GM19240 (cell line): ENCODE measurements around the gene BIRC7.
"Not testable (repeated sequence)": the region's sequence is repeated elsewhere in the genome, so short reads cannot be mapped to it uniquely, and the experiment has no call there.

Experiments
- DNase-seq: peaks from one replicate; pipeline ENCODE4 v3.0.0; 2011; ENCODE audit warnings: low spot score; ENCODE audit not compliant: insufficient read length

Gene BIRC7

GRCh38 chr20:63246490-63247288 lies 11.0 kb downstream of the BIRC7 start:
- no peak for DNase-seq

DNA sequence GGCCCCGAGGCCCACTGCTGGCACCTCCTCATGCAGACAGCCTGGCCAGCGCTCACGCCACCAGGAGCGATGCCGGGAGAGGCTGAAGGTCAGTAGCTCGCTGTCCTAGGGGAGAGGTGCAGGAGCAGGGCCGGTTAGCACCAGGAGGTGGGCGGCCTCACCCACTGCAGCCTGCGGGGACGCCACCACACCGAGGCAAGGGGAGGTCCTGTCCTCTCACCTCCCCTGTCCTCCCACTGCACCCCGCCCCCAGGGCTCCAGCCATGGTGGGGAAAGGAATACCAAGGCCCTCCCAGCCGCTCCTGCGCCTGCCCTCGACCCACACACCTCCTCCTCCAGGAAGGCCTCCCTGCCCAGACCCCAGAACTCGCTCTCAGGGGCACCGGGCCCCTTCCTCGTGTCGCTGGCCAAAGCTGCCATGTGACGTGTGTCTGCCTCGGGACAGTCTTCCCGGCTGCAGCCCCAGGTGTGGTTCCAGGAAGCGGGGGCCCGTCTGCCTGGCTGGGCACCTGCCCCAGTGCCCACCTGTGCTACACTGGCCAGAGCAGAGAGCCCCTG lies 12.0 kb downstream of the BIRC7 start:
- no peak for DNase-seq

- DNase-seq: no peak
Measured at GRCh38 chr20:63248835-63249591, 13.3 kb downstream of the BIRC7 start.

GRCh38 chr20:63249891-63250290 lies 14.2 kb downstream of the BIRC7 start:
- no peak for DNase-seq

- not testable (repeated sequence) for DNase-seq
Measured at GRCh38 chr20:63251350-63251749, 15.6 kb downstream of the BIRC7 start.

DNA sequence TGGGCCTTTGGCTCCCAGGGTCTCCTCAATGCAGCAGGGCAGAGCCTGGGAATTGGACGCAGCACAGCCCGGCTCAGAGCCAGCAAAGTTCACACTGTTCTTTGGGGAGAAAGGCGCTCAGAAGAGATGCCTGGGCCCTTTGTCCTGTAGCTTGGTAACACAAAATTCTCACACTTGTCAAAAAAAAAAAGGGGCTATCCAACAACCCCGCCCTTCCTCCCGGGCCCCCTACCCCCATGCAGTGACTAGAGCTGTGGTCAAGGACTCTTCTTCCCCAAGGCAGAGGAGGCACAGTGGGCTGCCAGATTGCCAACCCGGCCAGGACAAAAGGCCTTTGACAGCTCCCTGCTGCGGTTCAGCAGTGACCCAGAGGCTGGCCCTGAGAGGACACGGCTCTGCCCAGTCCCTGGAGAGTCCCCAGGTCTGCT lies 16.6 kb downstream of the BIRC7 start:
- no peak for DNase-seq

GRCh38 chr20:63253065-63253437 lies 17.3 kb downstream of the BIRC7 start:
- no peak for DNase-seq

- no peak for DNase-seq
Measured at GRCh38 chr20:63253438-63254231, 17.9 kb downstream of the BIRC7 start.

DNA sequence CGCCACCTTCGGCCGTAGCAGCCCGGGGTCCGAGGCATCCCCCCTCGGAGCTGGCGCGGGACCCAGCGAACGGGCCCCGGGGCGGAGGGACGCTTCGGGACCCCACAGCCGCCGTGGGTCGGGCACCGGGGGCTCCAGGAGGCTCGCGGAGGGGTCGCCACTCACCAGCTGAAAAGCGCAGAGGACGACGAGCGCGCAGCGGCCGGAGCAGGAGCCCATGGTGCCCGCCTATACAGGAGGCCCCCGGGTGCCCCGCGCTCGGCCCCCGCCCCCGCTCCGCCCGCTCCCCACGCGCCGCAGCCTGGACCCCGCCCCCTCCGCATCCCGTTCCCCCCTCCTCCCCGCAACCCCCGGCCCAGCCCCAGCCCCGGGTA lies 18.5 kb downstream of the BIRC7 start, which contains the start of gene NKAIN4:
Gene NKAIN4 (minus strand): TSS at position 232 of the 374 bp plus-strand sequence. CDS start 13 bp downstream, at position 219.
- DNase-seq: no peak

DNA sequence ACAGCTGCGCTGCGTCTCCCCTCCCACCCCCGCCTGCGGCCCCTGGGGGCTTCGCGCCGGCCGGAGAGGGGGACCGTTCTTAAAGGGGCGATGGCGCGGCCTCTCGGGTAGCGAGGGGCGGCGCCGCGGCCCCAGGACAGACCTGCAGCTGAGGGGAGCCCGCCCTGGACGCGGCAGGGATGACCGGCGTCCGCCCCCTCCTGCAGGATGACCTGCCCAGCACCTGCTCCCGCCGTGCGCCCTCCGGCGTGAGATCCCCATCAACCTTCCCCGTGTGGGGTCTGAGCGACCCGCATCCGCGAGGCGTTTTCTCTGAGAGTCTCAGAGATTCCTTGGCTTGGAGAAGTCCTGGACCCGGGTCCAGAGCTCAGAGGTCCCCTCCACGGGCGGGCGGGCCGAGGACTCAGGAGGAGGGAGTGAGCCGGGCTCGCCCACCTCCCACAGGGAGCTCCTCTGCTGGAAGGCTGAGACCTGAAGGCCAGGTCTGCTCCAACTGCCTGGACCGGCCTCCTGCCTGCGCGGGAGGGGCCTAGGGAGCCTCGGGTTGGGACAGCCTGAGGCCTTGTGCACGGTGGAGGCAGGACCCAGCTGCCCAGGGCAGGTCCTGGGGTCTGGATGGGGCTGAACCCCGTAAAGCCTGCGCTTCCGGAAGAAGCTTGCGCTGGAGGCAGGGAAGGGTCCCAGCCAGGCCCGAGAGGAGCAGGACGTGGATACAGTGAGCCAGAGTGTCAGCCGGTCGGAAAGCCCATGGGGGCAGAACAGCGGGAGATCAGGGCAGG lies 19.1 kb downstream of the BIRC7 start:
- DNase-seq: no peak

DNA sequence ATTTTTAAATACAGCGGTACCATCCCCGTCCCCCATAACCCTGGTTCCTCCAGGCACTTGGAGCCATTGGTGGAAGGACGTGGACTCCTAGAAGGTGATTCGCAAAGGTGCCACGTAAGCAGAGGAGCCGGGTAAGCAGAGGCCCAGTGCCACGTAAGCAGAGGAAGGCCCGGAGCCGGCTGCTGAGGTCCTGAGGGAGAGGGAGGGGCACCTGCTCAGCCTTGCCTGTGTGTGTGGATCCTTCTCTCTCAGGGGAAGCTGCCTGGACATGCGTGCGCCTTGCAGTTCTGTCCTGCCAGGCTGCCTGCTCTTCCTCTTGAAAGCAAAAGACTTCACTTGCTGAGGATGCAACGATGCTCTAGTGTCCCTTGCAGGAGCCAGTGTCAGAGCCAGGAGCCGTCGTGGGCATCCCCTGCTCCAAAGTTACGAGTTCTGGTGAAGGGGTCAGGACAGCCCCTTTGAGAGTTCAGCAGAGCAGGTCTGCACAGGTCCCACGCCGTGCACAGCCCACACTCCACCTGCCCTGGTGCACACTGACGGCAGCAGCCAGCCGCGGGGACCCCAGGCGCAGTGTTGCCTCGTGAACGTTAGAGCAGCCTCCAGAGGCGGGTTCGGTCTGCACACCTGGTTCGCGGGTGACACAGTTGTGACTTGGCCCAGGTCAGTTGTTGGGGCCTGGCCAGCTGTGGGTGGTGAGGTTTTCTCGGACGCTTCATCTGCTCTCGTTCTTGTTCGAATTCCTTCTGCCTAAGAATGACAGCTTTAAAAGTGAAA lies 20.4 kb downstream of the BIRC7 start:
- DNase-seq: no peak

DNA sequence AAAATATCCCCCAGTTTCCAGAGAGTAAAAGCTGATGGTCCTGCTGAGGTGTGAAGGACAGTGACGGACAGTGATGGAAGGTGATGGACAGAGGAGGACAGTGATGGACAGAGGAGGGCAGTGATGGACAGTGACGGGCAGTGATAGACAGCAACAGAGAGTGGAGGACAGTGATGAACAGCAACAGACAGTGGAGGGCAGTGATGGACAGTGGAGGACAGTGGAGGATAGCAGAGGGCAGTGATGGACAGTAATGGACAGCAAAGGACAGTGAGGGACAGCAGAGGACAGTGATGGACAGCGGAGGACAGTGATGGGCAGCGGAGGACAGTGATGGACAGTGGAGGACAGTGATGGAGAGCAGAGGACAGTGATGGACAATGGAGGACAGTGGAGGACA lies 21.2 kb downstream of the BIRC7 start:
- DNase-seq: no peak

DNA sequence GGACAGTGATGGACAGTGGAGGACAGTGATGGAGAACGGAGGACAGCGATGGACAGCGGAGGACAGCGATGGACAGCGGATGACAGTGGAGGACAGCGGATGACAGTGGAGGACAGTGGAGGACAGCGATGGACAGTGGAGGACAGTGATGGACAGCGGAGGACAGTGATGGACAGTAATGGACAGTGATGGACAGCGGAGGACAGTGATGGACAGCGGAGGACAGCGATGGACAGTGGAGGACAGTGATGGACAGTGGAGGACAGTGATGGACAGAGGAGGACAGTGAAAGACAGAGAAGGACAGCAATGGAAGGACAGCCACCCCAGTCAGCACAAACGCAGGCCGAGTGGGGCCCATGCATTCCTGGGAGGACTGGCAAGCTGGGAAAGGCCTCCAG lies 21.9 kb downstream of the BIRC7 start:
- DNase-seq: no peak

DNA sequence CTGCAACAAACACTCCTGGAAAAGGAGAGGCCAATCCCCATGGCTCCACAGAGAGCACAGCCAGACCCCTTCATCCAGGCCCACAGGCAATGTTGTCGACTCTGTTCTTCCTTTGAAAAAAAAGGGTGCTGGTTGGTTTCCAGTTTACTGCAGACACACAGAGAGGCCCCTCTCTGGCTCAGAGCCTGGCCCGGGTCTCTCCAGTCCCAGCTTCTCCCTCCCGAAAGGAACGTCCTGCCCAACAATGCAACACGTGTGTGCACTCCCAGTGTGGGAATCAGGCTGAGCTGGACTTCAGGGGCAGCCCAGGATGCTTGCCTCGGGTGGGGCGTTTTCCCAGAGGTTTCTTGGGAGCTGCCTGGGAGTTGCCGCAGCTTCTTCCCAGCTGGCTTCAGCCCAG lies 23.1 kb downstream of the BIRC7 start:
- DNase-seq: no peak

DNA sequence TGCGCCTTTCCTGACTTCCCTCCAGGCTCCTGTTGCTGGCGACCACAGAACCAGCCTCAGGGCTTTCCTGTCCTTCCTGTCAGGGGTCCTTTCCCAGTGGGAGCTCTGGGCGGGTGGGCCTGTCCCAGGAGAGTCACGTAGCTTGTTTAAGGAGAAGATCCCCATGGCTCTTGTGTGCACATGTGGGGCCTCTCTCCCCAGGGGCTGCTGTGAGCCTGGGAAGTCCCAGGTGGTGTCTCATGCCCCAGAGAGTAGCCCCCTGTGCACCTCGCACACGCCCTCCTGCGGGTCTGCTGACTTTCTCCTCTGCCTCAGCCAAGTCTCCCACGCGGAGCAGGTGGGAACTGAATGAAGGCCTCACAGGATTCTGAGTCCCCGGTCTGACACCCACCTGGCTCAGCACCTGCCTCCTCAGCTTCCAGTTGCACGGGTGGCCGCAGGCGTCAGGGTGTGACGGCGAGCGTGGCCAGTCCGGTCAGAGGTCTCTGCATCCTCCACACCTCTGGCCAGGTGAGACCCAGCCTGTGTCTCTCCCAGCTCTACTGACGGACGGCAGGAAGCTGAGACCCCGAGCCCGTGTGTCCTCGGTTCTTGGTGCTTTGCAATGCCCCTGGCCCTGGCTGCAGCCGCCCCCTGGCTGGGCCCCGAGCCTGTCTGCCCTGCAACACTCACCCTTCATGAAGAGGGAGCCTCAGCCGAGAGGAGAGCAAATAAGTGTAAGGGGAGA lies 24.2 kb downstream of the BIRC7 start:
- DNase-seq: no peak

DNA sequence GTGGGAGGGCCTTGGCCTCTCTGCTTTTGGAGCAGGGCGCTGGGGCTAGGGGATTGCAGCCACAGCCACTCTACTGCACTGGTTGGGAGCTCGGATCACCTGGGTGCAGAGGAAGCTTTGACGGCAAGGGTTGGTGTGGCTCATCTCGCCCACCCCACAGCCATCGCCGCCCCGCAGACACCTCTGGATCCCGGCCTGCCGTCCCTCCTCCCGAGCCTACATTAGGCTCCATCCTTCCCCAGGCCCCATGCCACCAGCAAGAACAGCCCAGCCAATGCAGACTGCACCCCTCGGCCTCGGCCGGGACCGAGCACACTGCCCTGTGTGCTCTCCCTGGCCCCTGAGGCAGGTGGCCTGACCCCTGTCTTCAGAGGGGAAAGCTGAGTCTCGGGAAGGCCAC lies 24.8 kb downstream of the BIRC7 start:
- DNase-seq: no peak

DNA sequence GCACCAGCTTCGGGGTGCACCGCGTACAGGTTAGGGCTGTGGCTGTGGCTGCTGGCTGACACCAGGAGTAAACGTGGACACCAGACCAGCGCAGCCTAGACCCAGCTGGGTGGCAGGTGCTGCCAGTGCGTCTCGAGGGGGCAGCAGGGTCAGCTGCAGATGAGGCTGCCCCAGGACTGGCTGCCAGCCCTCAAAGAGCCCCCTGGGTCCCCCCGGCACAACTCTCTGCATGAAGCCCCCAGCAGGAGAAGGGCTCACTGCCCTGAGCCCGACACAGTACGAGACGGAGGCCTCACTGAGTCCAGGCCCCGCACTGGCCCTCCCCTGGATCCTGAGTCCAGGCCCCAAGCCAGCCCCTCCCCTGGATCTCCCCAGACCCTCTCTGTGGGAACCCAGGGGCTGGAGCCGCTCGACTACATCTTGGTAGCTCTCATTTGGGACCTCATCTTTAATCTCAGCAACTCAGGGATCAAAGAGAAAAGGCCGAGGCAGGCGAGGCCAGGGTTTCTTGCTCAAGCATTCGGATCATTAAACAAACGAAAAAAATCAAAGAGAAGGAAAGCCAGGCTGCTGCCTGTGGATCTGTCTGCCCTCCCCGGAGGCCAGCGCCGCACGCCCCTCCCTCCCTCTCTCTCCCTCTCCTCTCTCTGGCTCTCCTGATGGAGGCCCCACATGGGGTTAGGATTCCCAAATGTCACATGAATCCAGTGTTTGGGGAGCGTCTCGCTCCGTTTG lies 25.5 kb downstream of the BIRC7 start:
- no peak for DNase-seq

DNA sequence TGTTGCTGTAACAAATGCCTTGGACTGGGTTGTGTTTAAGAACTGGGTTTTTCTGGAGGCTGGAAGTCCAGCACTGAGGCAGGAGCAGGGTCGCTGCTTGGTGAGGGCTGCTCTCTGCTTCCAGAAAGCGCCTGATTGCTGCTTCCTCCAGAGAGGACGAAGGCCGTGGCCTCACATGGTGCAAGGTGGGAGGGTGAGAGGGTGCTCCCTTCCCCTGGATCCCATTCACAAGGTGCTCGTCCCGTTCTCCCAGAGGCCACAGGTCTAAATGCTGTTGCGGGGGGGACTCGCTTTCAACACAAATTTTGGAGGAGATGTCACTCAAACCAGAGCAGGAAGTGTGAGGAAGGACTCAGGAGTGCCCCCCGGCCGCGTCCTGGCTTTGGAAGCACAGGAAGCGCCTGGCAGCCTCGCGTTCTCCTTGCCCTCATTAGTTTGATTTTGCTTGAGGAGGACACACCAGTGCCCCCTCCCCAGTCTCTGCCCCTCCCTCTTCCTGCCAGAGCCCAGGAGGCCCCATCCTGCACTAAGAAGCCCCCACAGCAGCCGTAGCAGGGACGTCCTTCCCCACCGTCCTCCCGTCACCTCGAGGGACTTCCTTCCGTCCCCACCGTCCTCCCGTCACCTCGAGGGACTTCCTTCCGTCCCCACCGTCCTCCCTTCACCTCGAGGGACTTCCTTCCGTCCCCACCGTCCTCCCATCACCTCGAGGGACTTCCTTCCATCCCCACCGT lies 26.3 kb downstream of the BIRC7 start:
- DNase-seq: no peak
